Measurements from ENCODE around the gene SATB2. TPM values are rescaled to one million over a fixed set of nuclear protein-coding genes. Genes with fewer than 3 reads are reported as not detected.

SATB2 gene
- total RNA-seq, 1 donor = 12.7 TPM

DNA sequence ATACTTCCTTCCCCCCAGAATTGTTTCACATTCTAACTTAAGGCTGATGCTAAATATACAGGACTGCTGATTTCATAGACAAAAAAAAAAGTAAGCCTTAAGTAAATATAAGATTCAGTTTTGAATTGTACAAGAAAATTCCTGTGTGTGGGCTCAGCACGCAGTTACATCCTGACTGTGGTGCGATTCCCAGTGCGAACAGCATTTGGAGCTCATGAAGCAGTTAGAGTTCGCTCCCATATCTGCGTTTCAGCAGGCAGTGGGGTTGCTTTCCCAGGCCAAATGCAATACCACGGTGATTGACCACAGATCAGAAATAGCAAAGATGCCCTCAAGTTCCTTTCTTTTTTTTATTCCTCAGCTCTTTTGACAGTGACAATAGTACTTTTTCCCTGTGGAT, 75.6 kb downstream of the SATB2 start:
- TF ChIP-seq CTCF (IDR thresholded peaks at IDR 0.05; ENCODE audit: insufficient read depth, low read length) = no peak
- H3K4me3 ChIP-seq (ENCODE audit: low read depth, low read length) = no peak overlapping the region
- peak; percentile 20 for DNase-seq (ENCODE audit: low read depth)

DNA sequence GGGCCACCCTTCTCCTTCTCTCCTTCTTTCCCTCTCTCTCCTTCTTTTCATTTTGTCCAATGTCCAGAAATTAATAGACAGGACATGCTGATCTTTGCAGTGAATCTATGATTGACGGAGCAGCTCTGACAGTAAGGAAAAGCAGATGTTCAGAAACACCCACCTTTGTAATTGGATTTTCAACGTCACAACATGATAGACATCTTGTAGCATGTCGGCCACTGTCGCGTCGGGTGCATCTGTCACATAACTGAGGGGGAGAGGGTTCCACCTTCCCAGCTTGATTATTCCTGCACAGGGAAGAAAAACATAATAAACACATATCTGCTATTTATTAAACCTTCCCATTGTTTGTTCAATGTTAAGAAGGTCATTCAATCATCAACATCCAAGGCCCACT, 76.2 kb downstream of the SATB2 start:
- no peak for TF ChIP-seq CTCF (IDR thresholded peaks at IDR 0.05; ENCODE audit: insufficient read depth, low read length)
- no peak for DNase-seq (ENCODE audit: low read depth)
- no peak overlapping the region for H3K4me3 ChIP-seq (ENCODE audit: low read depth, low read length)

- TF ChIP-seq CTCF (IDR thresholded peaks at IDR 0.05; ENCODE audit: insufficient read depth, low read length) = no peak
- H3K4me3 ChIP-seq (ENCODE audit: low read depth, low read length) = no peak overlapping the region
- peak; percentile 26 for DNase-seq (ENCODE audit: low read depth)
These were observed 78.6 kb downstream of the SATB2 start for GRCh38 chr2:199378948-199379650.

GRCh38 chr2:199370150-199370780, 87.5 kb downstream of the SATB2 start:
- TF ChIP-seq CTCF (IDR thresholded peaks at IDR 0.05; ENCODE audit: insufficient read depth, low read length) = no peak
- H3K4me3 ChIP-seq (ENCODE audit: low read depth, low read length) = no peak overlapping the region
- DNase-seq (ENCODE audit: low read depth) = peak; percentile 18

- no peak for TF ChIP-seq CTCF (IDR thresholded peaks at IDR 0.05; ENCODE audit: insufficient read depth, low read length)
- no peak overlapping the region for H3K4me3 ChIP-seq (ENCODE audit: low read depth, low read length)
- no peak for DNase-seq (ENCODE audit: low read depth)
These were observed 91.3 kb downstream of the SATB2 start for GRCh38 chr2:199366406-199366805.

DNA sequence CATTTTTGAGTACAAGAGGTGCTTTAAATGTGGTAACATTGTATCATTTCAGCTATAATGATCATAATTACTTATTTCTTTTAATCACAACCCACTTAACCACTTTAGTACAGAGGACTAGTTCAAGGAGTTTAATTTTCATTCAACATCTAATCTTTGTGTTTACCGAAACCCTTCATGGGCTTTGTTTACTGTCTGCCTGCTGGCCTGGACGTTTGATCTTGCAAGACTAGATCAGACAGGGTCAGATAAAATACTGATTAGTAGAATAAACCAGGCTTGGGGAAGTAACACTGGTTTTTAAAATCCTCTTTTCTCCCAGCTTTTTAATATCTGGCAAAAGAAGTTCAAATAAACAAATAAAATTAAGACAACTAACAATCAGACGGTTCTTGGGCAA, 93.6 kb downstream of the SATB2 start:
- H3K4me3 ChIP-seq (ENCODE audit: low read depth, low read length) = no peak overlapping the region
- TF ChIP-seq CTCF (IDR thresholded peaks at IDR 0.05; ENCODE audit: insufficient read depth, low read length) = no peak
- DNase-seq (ENCODE audit: low read depth) = no peak

All from fibroblast of the aortic adventitia (primary cell).